ENCODE results near the gene CCDC47. TPM values are rescaled to one million over a fixed set of nuclear protein-coding genes. Genes with fewer than 3 reads are reported as not detected.
A peak's percentile ranks its signal among the peaks of the same experiment; 100 is the strongest.

Gene CCDC47
- total and polyA plus RNA-seq, 2 of the 13 experiments (the other 11 are each of a cell fraction or from before 2014, with no cell fraction given): 59.3 to 99.5 TPM

DNA sequence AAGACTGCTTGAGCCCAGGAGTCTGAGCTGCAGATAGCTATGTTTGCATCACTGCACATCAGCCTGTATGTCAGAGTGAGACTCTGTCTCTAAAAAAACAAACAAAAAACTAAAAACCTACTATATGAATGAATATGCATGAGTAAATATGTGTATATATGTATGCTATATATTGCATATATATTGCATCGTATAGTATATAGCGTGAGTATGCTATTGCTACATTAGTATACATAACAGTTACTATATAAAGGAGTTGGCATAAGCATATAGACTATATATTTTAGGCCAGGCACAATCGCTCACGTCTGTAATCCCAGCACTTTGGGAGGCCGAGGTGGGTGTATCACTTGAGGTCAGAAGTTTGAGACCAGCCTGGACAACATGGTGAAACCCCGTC, 16.7 kb upstream of the CCDC47 start:
- ChIA-PET CTCF (ENCODE audit: low intra/inter-chr PET ratio, low total read pairs) (interaction anchor here (0.6 kb wide), 1 partner anchor 1843 kb away, joined by 3 read pairs; no protein-coding TSS in a partner anchor), POLR2A (no interaction called here)
- intact Hi-C loops (cut with micrococcal nuclease; ENCODE audit: unreplicated experiment) (no loop called here), in situ Hi-C loops (cut with HindIII; ENCODE audit: extremely low pct_ligation_motif_present, low pct_unique_long_range_greater_than_20kb) (no loop called here)
- Histone ChIP-seq H4K20me1 (ENCODE audit: insufficient read depth, low read length) (peaks cover 14% of the 10 kb centered on the region), H3K36me3 (replicated peaks in 1 of 2; ENCODE audit: control insufficient read depth in 1 of 2, insufficient read depth in 2 of 2, low read length in 2 of 2) (peaks cover 36 to 75% of the 10 kb centered on the region in 2 experiments), H3K27ac (ENCODE audit: extremely low read length, insufficient read depth, low read length) (no peak overlapping the region), H3K79me2 (ENCODE audit: insufficient read depth, low read length) (peaks cover 27% of the 10 kb centered on the region), H3K4me1 (ENCODE audit: insufficient read depth, low read length) (peaks cover 18% of the 10 kb centered on the region), H3K9ac (ENCODE audit: insufficient read depth, low read depth, low read length) (no peak overlapping the region), H3K9me3 (ENCODE audit: low read length) (no peaks in the 10 kb centered on the region), H3K4me3 (replicated peaks in 1 of 3; ENCODE audit: insufficient read depth in 1 of 3, low read depth in 2 of 3, low read length in 3 of 3) (no peak overlapping the region), H3K27me3 (ENCODE audit: control insufficient read depth in 1 of 2, insufficient read depth in 2 of 2, low read length in 2 of 2) (no peaks in the 10 kb centered on the region), H3K4me2 (ENCODE audit: low read depth, low read length) (no peak overlapping the region), H2AFZ (ENCODE audit: low read length) (no peak overlapping the region)
- FAIRE-seq: no peak
- TF ChIP-seq, protein P1, sequence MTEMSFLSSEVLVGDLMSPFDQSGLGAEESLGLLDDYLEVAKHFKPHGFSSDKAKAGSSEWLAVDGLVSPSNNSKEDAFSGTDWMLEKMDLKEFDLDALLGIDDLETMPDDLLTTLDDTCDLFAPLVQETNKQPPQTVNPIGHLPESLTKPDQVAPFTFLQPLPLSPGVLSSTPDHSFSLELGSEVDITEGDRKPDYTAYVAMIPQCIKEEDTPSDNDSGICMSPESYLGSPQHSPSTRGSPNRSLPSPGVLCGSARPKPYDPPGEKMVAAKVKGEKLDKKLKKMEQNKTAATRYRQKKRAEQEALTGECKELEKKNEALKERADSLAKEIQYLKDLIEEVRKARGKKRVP (CRISPR knock-in tag; IDR thresholded peaks at IDR 0.05): 0 out of 4 replicates have a peak, but pooled peaks of 1 of the 2 experiments have one; percentile 15
- TF ChIP-seq ZNF747 (CRISPR knock-in tag; IDR thresholded peaks at IDR 0.05; ENCODE audit: borderline replicate concordance): no peak
- TF ChIP-seq ZNF136 (CRISPR knock-in tag; IDR thresholded peaks at IDR 0.05; ENCODE audit: low read depth): no peak
- no peak for TF ChIP-seq ZNF761 (CRISPR knock-in tag; conservative IDR thresholded peaks at IDR 0.05)
- no peak for TF ChIP-seq ZNF850 (CRISPR knock-in tag; conservative IDR thresholded peaks at IDR 0.05)
- TF ChIP-seq, protein P2, sequence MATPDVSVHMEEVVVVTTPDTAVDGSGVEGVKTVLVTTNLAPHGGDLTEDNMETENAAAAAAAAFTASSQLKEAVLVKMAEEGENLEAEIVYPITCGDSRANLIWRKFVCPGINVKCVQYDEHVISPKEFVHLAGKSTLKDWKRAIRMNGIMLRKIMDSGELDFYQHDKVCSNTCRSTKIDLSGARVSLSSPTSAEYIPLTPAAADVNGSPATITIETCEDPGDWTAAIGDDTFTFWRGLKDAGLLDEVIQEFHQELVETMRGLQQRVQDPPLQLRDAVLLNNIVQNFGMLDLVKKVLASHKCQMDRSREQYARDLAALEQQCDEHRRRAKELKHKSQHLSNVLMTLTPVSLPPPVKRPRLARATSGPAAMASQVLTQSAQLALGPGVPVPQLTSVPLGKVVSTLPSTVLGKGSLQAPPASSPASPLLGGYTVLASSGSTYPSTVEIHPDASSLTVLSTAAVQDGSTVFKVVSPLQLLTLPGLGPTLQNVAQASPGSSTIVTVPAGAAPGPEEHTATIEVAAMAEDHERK (CRISPR knock-in tag; IDR thresholded peaks at IDR 0.05; ENCODE audit: low read depth): no peak
- 97% methylated on average over 6 of the region's 6 CpGs for WGBS (ENCODE audit: low lambda C conversion rate)
- DNase-seq (ENCODE audit: low spot score): no peak
- no peak for ATAC-seq
- no TSS peak for BruUV-seq (replicated peaks)
